HG02938 (cell line): ENCODE data around the gene KIR2DL3.

ENCODE experiments used
- ATAC-seq: cut with Tn5 transposase; IDR thresholded peaks from one replicate; pipeline ENCODE4 v1.9.1; 2021; ENCODE audit warnings: mild to moderate bottlenecking, moderate library complexity; ENCODE audit not compliant: unreplicated experiment

KIR2DL3 gene

GRCh38 chr19:54790711-54791110 lies 52.4 kb downstream of the KIR2DL3 start:
- no peak for ATAC-seq

GRCh38 chr19:54791476-54791875 lies 53.2 kb downstream of the KIR2DL3 start:
- no peak for ATAC-seq

- ATAC-seq: no peak
Observed at GRCh38 chr19:54792814-54793213, 54.5 kb downstream of the KIR2DL3 start.

GRCh38 chr19:54795758-54796157 lies 57.4 kb downstream of the KIR2DL3 start:
- ATAC-seq: no peak
